Esophagus (tissue), 2 donors: ENCODE data around the gene SLC2A8. TPM values are rescaled to one million over a fixed set of nuclear protein-coding genes. Genes with fewer than 3 reads are reported as not detected.
A peak's percentile ranks its signal among the peaks of the same experiment; 100 is the strongest.

Source experiments
- H3K27ac ChIP-seq, 2 donors: one replicate each; pipeline ENCODE4 v1.5.1; 2013; ENCODE audit warnings: low read depth in 2 of 2, mild to moderate bottlenecking in 2 of 2, inconsistent platforms in 1 of 2, low read length in 1 of 2, moderate library complexity in 1 of 2
- H3K27me3 ChIP-seq, 2 donors: one replicate each; pipeline ENCODE4 v1.6.1; 2013; ENCODE audit warnings: low read length in 2 of 2, control low read depth in 1 of 2, mild to moderate bottlenecking in 1 of 2; ENCODE audit not compliant: insufficient read depth in 2 of 2, control insufficient read depth in 1 of 2
- H3K36me3 ChIP-seq, 2 donors: one replicate each; pipeline ENCODE4 v1.6.1; 2013; ENCODE audit warnings: low read length in 1 of 2; ENCODE audit not compliant: control insufficient read depth in 2 of 2, insufficient read depth in 2 of 2
- H3K4me1 ChIP-seq, 2 donors: one replicate each; pipeline ENCODE4 v1.6.1; 2013; ENCODE audit warnings: low read length in 1 of 2; ENCODE audit not compliant: control insufficient read depth in 2 of 2, insufficient read depth in 2 of 2
- H3K4me3 ChIP-seq, 2 donors: one replicate each; pipeline ENCODE4 v1.5.1; 2013; ENCODE audit warnings: low read length in 2 of 2, mild to moderate bottlenecking in 2 of 2, low read depth in 1 of 2, moderate library complexity in 1 of 2
- H3K9me3 ChIP-seq, 2 donors: one replicate each; pipeline ENCODE4 v1.6.1; 2013; ENCODE audit warnings: mild to moderate bottlenecking in 2 of 2, low read depth in 1 of 2, low read length in 1 of 2, moderate library complexity in 1 of 2; ENCODE audit not compliant: control insufficient read depth in 2 of 2, insufficient read depth in 1 of 2
- WGBS, 2 donors: extraction: QIAGEN DNeasy Blood & Tissue Kit; methylation state at CpG; one replicate each; pipeline ENCODE4 v1.1.7; 2013; 5-methylcytosine and 5-hydroxymethylcytosine counted together
- polyA plus RNA-seq, 2 donors: library from polyadenylated mRNA; stranded (reverse); fragments of 200-250 nt; gene quantifications; one replicate each; pipeline ENCODE4 v1.2.3, GENCODE V29; 2013
- donor health status: healthy with polysubstance abuse.
- donor health status: Bipolar disorder and iron deficiency.

SLC2A8 gene
- polyA plus RNA-seq, 2 donors, result 10.3 to 12.2 TPM

- Histone ChIP-seq H3K4me3 (no peak overlapping the region), H3K9me3 (no peaks in the 10 kb centered on the region), H3K36me3 (peaks cover 2 to 4% of the 10 kb centered on the region in 2 donors), H3K27ac (no peak overlapping the region), H3K27me3 (no peaks in the 10 kb centered on the region), H3K4me1 (peaks cover 2 to 3% of the 10 kb centered on the region in 2 donors)
- WGBS, 2 donors, result 62 to 74% methylated on average over 8 of the region's 8 CpGs
Observed at GRCh38 chr9:127360250-127360649, 36.7 kb upstream of the SLC2A8 start.

DNA sequence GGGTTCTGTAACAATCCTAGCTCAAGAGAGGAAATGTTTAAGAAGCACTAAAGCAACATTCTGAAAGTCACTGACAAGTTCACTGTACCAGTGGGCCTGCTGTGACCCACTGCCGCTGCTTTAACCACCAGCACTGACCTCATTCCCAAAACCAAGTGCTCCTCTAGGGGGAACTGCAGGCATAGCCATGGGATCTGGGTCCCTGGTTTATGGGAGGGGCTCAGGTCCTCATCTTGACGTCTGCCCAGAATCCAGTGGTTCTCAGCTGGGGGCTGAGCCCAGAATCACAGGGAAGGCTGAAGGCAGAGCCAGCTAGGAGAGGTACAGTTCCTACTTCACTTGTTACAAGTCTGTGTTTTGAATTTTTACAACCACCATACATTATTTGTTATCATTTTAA lies 36.1 kb upstream of the SLC2A8 start:
- Histone ChIP-seq H3K27ac (peak overlapping the region in 1 of 2 donors; percentile 16), H3K4me3 (no peak overlapping the region), H3K36me3 (peaks cover 0 to 4% of the 10 kb centered on the region in 2 donors), H3K27me3 (no peaks in the 10 kb centered on the region), H3K4me1 (peaks cover 2 to 3% of the 10 kb centered on the region in 2 donors), H3K9me3 (no peaks in the 10 kb centered on the region)
- WGBS, 2 donors, result 44 to 59% methylated on average over 2 of the region's 2 CpGs

DNA sequence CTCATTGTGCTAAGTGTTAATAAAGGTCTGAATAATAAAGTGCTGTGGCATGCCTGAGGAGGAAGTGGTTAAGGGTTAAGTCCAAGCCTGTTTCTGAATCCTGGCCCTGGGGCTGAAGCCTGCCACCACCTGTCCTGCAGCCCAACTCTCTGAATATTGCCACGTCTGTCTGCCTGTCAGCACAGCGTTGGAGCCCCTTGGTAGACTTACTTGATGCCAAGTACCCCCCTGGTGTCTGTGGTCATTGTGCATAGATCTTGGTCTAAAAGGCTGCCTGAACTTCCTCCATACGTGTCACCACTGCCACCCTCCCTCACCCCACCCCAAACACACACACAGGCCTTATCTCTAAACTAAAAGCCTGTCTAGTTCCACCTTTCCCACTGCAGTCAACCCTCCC lies 35.4 kb upstream of the SLC2A8 start:
- no peaks in the 10 kb centered on the region for H3K9me3 ChIP-seq
- WGBS, 2 donors, result 41 to 44% methylated on average over 3 of the region's 3 CpGs
- peaks cover 0 to 4% of the 10 kb centered on the region in 2 donors for H3K36me3 ChIP-seq
- peak overlapping the region; percentile 30 to 35 for H3K27ac ChIP-seq
- H3K27me3 ChIP-seq, result no peaks in the 10 kb centered on the region
- peaks cover 2 to 3% of the 10 kb centered on the region in 2 donors for H3K4me1 ChIP-seq
- no peak overlapping the region for H3K4me3 ChIP-seq

DNA sequence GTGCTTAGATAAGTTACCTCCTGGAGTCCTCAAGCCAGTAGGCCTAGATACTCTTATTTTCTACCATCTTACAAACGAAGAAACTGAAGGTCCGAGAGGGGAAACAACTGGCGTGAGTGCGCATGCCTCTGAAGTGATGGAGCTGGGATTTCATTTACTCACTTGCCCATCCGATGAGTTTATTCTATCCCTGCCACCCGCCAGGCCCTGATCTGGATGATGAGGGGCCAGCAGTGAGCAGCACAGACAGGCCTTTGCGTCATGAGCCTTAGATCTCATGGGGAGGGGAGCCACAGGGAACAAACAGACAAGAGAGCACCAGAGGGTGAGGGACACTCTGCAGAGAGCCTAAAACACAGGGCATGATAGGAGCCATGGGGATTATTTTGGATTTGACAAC lies 34.1 kb upstream of the SLC2A8 start:
- WGBS, 2 donors, result 89 to 95% methylated on average over 7 of the region's 7 CpGs

GRCh38 chr9:127365461-127365860 lies 31.5 kb upstream of the SLC2A8 start:
- Histone ChIP-seq H3K9me3 (no peaks in the 10 kb centered on the region), H3K27me3 (no peaks in the 10 kb centered on the region), H3K36me3 (peaks cover 0 to 3% of the 10 kb centered on the region in 2 donors), H3K4me1 (peaks cover 2 to 3% of the 10 kb centered on the region in 2 donors), H3K4me3 (no peak overlapping the region), H3K27ac (no peak overlapping the region)
- 94 to 96% methylated on average over 10 of the region's 10 CpGs for WGBS, 2 donors

More for the DNA sequence above, 34.1 kb upstream of the SLC2A8 start:
- no peak overlapping the region for H3K27ac ChIP-seq
- H3K4me3 ChIP-seq, result no peak overlapping the region
- no peaks in the 10 kb centered on the region for H3K9me3 ChIP-seq
- H3K36me3 ChIP-seq, result no peaks in the 10 kb centered on the region
- no peaks in the 10 kb centered on the region for H3K27me3 ChIP-seq
- peaks cover 2 to 3% of the 10 kb centered on the region in 2 donors for H3K4me1 ChIP-seq

GRCh38 chr9:127366594-127366993 lies 30.4 kb upstream of the SLC2A8 start:
- 63 to 78% methylated on average over 7 of the region's 7 CpGs for WGBS, 2 donors
- no peak overlapping the region for H3K4me3 ChIP-seq
- H3K27me3 ChIP-seq, result no peaks in the 10 kb centered on the region
- H3K9me3 ChIP-seq, result no peaks in the 10 kb centered on the region
- H3K27ac ChIP-seq, result no peak overlapping the region
- H3K4me1 ChIP-seq, result peaks cover 2 to 3% of the 10 kb centered on the region in 2 donors
- peaks cover 0 to 3% of the 10 kb centered on the region in 2 donors for H3K36me3 ChIP-seq

DNA sequence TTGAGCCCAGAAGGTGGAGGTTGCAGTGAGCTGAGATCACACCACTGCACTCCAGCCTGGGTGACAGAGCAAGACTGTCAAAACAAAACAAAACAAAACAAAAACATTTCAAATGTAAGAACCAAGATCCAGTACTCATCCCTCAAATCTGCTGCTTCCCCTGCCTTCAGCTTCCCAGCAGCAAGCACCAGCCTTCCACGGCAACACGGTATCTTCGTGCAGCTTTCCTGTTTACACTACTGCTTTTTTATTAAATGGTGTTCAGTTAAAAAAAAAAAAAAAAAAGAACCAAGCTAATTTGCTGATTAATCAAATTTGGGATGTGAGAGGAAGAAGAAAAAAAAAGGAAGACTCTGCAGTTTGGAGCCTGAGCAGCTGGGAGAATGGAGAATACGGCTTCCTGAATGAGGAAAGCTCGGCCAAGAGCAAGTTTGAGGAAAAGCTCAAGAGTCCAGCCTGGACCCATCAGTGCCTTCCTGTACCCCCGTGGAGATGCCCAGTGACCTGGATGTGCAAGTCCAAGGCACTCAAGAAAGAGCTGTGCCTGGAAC lies 28.0 kb upstream of the SLC2A8 start:
- Histone ChIP-seq H3K4me1 (no peaks in the 10 kb centered on the region), H3K27me3 (no peaks in the 10 kb centered on the region), H3K9me3 (no peaks in the 10 kb centered on the region), H3K27ac (no peak overlapping the region), H3K36me3 (peaks cover 0 to 3% of the 10 kb centered on the region in 2 donors), H3K4me3 (no peak overlapping the region)
- WGBS, 2 donors, result 71 to 75% methylated on average over 6 of the region's 6 CpGs

DNA sequence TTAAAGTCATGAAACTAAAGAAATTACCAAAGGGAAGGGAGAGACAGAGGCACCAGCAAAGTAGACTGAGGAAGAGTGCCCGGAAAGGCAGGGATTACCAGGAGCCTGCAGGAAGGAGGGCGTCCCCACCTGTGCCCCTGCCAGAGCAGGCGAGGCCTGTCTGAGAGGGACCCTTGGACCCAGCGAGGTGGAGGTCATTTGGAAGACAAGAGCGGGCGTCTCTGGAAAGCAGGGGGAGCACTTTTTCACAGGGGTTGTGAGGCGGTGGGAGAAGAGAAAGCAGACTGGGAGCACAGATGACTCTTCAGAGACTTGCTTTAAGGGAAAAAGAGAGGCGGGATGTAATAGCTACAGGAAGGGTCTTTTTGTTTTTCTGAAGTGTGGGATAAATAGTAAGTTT lies 27.5 kb upstream of the SLC2A8 start:
- H3K27ac ChIP-seq, result no peak overlapping the region
- no peaks in the 10 kb centered on the region for H3K27me3 ChIP-seq
- no peaks in the 10 kb centered on the region for H3K9me3 ChIP-seq
- peaks cover 0 to 3% of the 10 kb centered on the region in 2 donors for H3K36me3 ChIP-seq
- H3K4me3 ChIP-seq, result no peak overlapping the region
- WGBS, 2 donors, result 91 to 94% methylated on average over 8 of the region's 8 CpGs
- H3K4me1 ChIP-seq, result no peaks in the 10 kb centered on the region

GRCh38 chr9:127370147-127370579 lies 26.8 kb upstream of the SLC2A8 start:
- WGBS, 2 donors, result 68 to 73% methylated on average over 7 of the region's 7 CpGs
- Histone ChIP-seq H3K27ac (no peak overlapping the region), H3K36me3 (peaks cover 0 to 3% of the 10 kb centered on the region in 2 donors), H3K9me3 (no peaks in the 10 kb centered on the region), H3K4me3 (no peak overlapping the region), H3K4me1 (no peaks in the 10 kb centered on the region), H3K27me3 (no peaks in the 10 kb centered on the region)
